ENCODE results near the gene FOS.

The FOS gene

DNA sequence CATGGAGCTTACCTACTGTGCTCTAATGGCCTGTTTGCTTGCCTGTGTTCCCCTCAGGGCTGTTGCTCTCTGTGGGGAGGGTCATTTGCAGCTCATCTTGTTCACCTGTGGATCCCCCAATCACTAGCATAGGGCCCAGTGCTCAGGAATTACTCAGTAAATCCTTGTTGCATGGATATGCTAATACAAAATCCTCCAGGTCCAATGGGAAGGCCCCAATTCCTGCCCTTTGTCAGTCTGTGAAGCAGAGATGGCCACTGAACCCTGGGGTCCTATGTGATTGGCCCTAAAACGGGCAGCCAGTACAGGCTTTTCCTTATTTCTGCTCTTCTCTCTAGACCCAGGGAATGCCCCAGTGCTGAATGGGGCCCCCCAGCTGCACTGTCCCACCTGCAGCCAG, 44.1 kb downstream of the FOS start:
- DNase-seq: no peak

- no peak for DNase-seq
Observed at GRCh38 chr14:75323571-75323970, 44.9 kb downstream of the FOS start.

GRCh38 chr14:75328558-75329155, 50.0 kb downstream of the FOS start:
- DNase-seq: no peak

DNA sequence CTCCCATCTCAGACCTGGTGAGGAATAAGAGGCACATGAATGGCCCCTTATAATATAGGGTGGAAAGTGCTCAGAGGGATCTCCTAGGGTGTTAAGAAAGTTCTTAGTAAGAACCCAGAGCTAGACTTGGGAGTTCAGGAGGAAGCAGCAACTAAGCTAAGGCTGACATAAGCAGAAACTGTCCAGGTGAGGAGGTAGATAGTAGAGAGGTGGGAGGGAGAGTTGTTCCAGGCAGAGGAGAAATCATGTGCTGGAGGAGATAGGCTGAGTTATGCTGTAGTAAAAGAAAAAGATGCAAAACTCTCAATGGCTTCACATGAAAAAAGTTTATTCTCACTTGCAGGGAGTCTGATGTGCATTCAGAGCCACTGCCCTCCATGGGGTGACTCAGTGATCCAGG, 50.7 kb downstream of the FOS start:
- no peak for DNase-seq

GRCh38 chr14:75331471-75331870, 52.8 kb downstream of the FOS start:
- peak; percentile 32 for DNase-seq
